Gastroesophageal sphincter (tissue), 4 donors: ENCODE data around the gene OTULINL. TPM values are rescaled to one million over a fixed set of nuclear protein-coding genes. Genes with fewer than 3 reads are reported as not detected.

ENCODE experiments used
- ATAC-seq: fragments of 150-250 bp; one replicate; pipeline ENCODE4 v1.9.1; 2016; ENCODE audit warnings: mild to moderate bottlenecking, moderate library complexity
- H3K27ac ChIP-seq, 4 donors: fragments of 200-600 bp; sonication (generic) in 3 of 4; 1 replicate in 3 of 4; 2 replicates in 1 of 4; pipeline ENCODE4 v1.5.1; 2016 to 2019
- H3K27me3 ChIP-seq: fragments of 200-600 bp; sonication (generic); one replicate; pipeline ENCODE4 v1.5.1; 2019
- H3K36me3 ChIP-seq, 2 donors: fragments of 200-600 bp; sonication (generic); one replicate each; pipeline ENCODE4 v1.5.1; 2019; ENCODE audit warnings: control low read depth in 1 of 2
- H3K4me1 ChIP-seq, 3 donors: fragments of 200-600 bp; sonication (generic); 1 replicate in 2 of 3; 2 replicates in 1 of 3; pipeline ENCODE4 v1.5.1; 2016 to 2019; ENCODE audit warnings: control low read depth in 2 of 3
- H3K4me3 ChIP-seq, 2 donors: fragments of 200-600 bp; sonication (generic); one replicate each; pipeline ENCODE4 v1.5.1; 2019; ENCODE audit warnings: mild to moderate bottlenecking in 1 of 2, moderate library complexity in 1 of 2
- H3K9me3 ChIP-seq, 3 donors: fragments of 200-600 bp; sonication (generic); one replicate each; pipeline ENCODE4 v1.5.1; 2017 to 2019; ENCODE audit warnings: control low read depth in 2 of 3
- EP300 ChIP-seq: sonication (generic); formaldehyde crosslinking; IDR thresholded peaks from one replicate; pipeline ENCODE4 v1.6.1; 2017; ENCODE audit warnings: antibody characterized with exemption, mild to moderate bottlenecking
- POLR2A ChIP-seq, 2 donors: fragments of 450-650 bp; IDR thresholded peaks; one replicate each; pipeline ENCODE4 v1.6.1; 2017; ENCODE audit warnings: antibody characterized with exemption in 2 of 2, mild to moderate bottlenecking in 2 of 2, moderate library complexity in 1 of 2
- POLR2AphosphoS5 ChIP-seq: sonication (generic); formaldehyde crosslinking; IDR thresholded peaks from one replicate; pipeline ENCODE4 v1.6.1; 2017; ENCODE audit warnings: antibody characterized with exemption
- WGBS, 2 donors: methylation state at CpG; one replicate each; pipeline ENCODE4 v1.1.5; 2018; ENCODE audit warnings: low coverage in 1 of 2; 5-methylcytosine and 5-hydroxymethylcytosine counted together
- total RNA-seq, 4 donors: library from RNA; depleted of rRNA; stranded (reverse); fragments of >200 nt; gene quantifications; one replicate each; pipeline ENCODE4 v1.1.0, GENCODE V29; 2016
- TF ChIP-seq, protein P1 (sequence below), 4 experiments: fragments of 200-600 bp in 2 of 4; fragments of 450-650 bp in 2 of 4; sonication (generic) in 1 of 4; IDR thresholded peaks; one replicate each; pipeline ENCODE4 v1.5.1; 2017 to 2019; ENCODE audit warnings: antibody characterized with exemption in 4 of 4, mild to moderate bottlenecking in 2 of 4, moderate library complexity in 2 of 4

OTULINL gene
- total RNA-seq, 4 donors from 2014 or later: 1.4 to 11.3 (median 5.1) TPM

DNA sequence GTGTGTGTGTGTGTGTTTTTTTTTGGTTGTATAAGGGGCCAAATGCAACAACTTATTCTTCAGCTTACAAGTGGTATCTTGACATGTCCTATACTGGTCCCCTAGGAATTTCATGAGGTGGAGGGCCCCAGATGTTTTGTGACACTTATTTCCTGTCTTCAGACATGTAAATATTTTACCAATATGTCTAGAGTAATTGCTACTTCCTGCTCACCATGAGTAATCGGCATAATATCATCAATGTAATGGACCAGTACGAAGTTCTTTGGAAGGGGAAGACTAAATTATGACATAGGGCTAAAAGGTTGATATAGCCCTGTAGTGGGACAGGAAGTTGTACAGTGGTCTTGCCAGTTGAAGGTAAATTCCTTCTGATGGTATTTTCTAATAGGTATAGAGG lies 79.2 kb downstream of the OTULINL start:
- ATAC-seq: no peak
- Histone ChIP-seq H3K27ac (no peak overlapping the region), H3K36me3 (no peaks in the 10 kb centered on the region), H3K27me3 (no peaks in the 10 kb centered on the region), H3K4me1 (peaks cover 4 to 18% (median 12%) of the 10 kb centered on the region in 3 donors), H3K9me3 (no peaks in the 10 kb centered on the region), H3K4me3 (no peak overlapping the region)
- 83% methylated on average over 2 of the region's 2 CpGs for WGBS, 2 donors
- TF ChIP-seq, protein P1, sequence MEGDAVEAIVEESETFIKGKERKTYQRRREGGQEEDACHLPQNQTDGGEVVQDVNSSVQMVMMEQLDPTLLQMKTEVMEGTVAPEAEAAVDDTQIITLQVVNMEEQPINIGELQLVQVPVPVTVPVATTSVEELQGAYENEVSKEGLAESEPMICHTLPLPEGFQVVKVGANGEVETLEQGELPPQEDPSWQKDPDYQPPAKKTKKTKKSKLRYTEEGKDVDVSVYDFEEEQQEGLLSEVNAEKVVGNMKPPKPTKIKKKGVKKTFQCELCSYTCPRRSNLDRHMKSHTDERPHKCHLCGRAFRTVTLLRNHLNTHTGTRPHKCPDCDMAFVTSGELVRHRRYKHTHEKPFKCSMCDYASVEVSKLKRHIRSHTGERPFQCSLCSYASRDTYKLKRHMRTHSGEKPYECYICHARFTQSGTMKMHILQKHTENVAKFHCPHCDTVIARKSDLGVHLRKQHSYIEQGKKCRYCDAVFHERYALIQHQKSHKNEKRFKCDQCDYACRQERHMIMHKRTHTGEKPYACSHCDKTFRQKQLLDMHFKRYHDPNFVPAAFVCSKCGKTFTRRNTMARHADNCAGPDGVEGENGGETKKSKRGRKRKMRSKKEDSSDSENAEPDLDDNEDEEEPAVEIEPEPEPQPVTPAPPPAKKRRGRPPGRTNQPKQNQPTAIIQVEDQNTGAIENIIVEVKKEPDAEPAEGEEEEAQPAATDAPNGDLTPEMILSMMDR (IDR thresholded peaks at IDR 0.05): no peak
- TF ChIP-seq POLR2A (IDR thresholded peaks at IDR 0.05) (no peak), EP300 (no peak), POLR2AphosphoS5 (no peak)

Other genes starting within 250 kb of the OTULINL start
- gene OTULIN, start 82.9 kb downstream of the OTULINL start, total RNA-seq: 10 to 100 TPM; 19.5 to 27.1 (median 23.6) TPM